B cell (primary cell): ENCODE data around the gene TRIM16. TPM values are rescaled to one million over a fixed set of nuclear protein-coding genes. Genes with fewer than 3 reads are reported as not detected.
"Not testable (repeated sequence)": the region's sequence is repeated elsewhere in the genome, so short reads cannot be mapped to it uniquely, and the experiment has no call there.

Experiments used
- ATAC-seq: fragments of 200-7000 bp; cut with Tn5 transposase; one replicate; pipeline ENCODE4 v1.10.0; 2021; ENCODE audit warnings: low read depth, mild to moderate bottlenecking, moderate number of reproducible peaks, moderate library complexity
- CTCF ChIA-PET: fragments of 350-600 bp; sonication (Branson Sonifier 250); formaldehyde crosslinking; loops from one replicate; lab custom pipeline; 2021; ENCODE audit warnings: antibody characterized with exemption, inconsistent platforms; lab: Charles Lee
- POLR2A ChIA-PET: fragments of 350-600 bp; sonication (Branson Sonifier 250); formaldehyde crosslinking; loops from one replicate; lab custom pipeline; 2021; ENCODE audit warnings: antibody characterized with exemption; lab: Charles Lee
- DNase-seq: peaks from one replicate; pipeline ENCODE4 v3.0.0; 2013
- H2AFZ ChIP-seq: 2 replicates; pipeline ENCODE4 v1.6.1; 2012; ENCODE audit warnings: mild to moderate bottlenecking, low read depth, low read length; ENCODE audit not compliant: insufficient read depth, poor library complexity, severe bottlenecking
- H3K27ac ChIP-seq, 2 donors: 1 replicate in 1 of 2; 2 replicates in 1 of 2; pipeline ENCODE4 v1.5.1; 2012 to 2013; ENCODE audit warnings: low read length in 2 of 2, mild to moderate bottlenecking in 2 of 2, moderate library complexity in 1 of 2
- H3K27me3 ChIP-seq, 4 experiments: fragments of 200-600 bp in 1 of 4; sonication (generic) in 1 of 4; replicated peaks in 1 of 4; 1 replicate in 2 of 4; 2 replicates in 2 of 4; pipeline versions ENCODE4 v1.6.1 to v1.7.0; 2013 to 2016; ENCODE audit warnings: low read length in 3 of 4, mild to moderate bottlenecking in 2 of 4, mixed read lengths in 1 of 4, moderate library complexity in 1 of 4; ENCODE audit not compliant: insufficient read depth in 4 of 4, control insufficient read depth in 3 of 4; ENCODE audit errors: control extremely low read depth in 1 of 4
- H3K36me3 ChIP-seq, 2 experiments: replicated peaks in 1 of 2; 1 replicate in 1 of 2; 2 replicates in 1 of 2; pipeline versions ENCODE4 v1.6.1 to v1.7.1; 2013; ENCODE audit warnings: low read length in 1 of 2; ENCODE audit not compliant: insufficient read depth in 2 of 2, control insufficient read depth in 1 of 2; ENCODE audit errors: control extremely low read depth in 1 of 2, extremely low read depth in 1 of 2
- H3K4me1 ChIP-seq, 2 donors: fragments of 200-600 bp in 1 of 2; sonication (generic) in 1 of 2; 1 replicate in 1 of 2; 2 replicates in 1 of 2; pipeline versions ENCODE4 v1.5.1 to v1.6.1; 2013 to 2017; ENCODE audit warnings: low read length in 2 of 2; ENCODE audit not compliant: control insufficient read depth in 2 of 2, insufficient read depth in 2 of 2
- H3K4me2 ChIP-seq: replicated peaks from 2 replicates; pipeline ENCODE3; 2012; ENCODE audit warnings: mild to moderate bottlenecking, low read depth, low read length; ENCODE audit not compliant: poor library complexity, severe bottlenecking
- H3K4me3 ChIP-seq, 5 experiments: fragments of 200-600 bp in 1 of 5; sonication (generic) in 1 of 5; 1 replicate in 3 of 5; 2 replicates in 2 of 5; pipeline versions ENCODE4 v1.5.1 to v1.7.0; 2011 to 2016; ENCODE audit warnings: low read length in 4 of 5, mild to moderate bottlenecking in 4 of 5, low read depth in 2 of 5, control low read depth in 1 of 5, moderate library complexity in 1 of 5; ENCODE audit not compliant: insufficient read depth in 1 of 5; ENCODE audit errors: control extremely low read depth in 1 of 5, extremely low read depth in 1 of 5
- H3K79me2 ChIP-seq: fragments of 200-600 bp; sonication (generic); one replicate; pipeline ENCODE4 v1.6.0; 2016; ENCODE audit warnings: low read length; ENCODE audit not compliant: control insufficient read depth, insufficient read depth
- H3K9ac ChIP-seq: fragments of 200-600 bp; sonication (generic); 2 replicates; pipeline ENCODE4 v1.6.1; 2017; ENCODE audit warnings: mild to moderate bottlenecking, low read length, moderate library complexity
- H3K9me3 ChIP-seq, 3 donors: one replicate each; pipeline versions ENCODE4 v1.6.1 to v1.7.1; 2013; ENCODE audit warnings: low read length in 2 of 3; ENCODE audit not compliant: control insufficient read depth in 2 of 3, insufficient read depth in 1 of 3; ENCODE audit errors: control extremely low read depth in 1 of 3
- H4K20me1 ChIP-seq: 2 replicates; pipeline ENCODE4 v1.6.0; 2012; ENCODE audit warnings: mild to moderate bottlenecking, low read length; ENCODE audit not compliant: insufficient read depth, control insufficient read depth, poor library complexity, severe bottlenecking
- H3K27ac Mint-ChIP-seq: one replicate; pipeline ENCODE4 v1.8.0; 2021; ENCODE audit warnings: mixed read lengths
- H3K27me3 Mint-ChIP-seq: one replicate; pipeline ENCODE4 v1.8.0; 2021; ENCODE audit warnings: mixed read lengths
- H3K4me1 Mint-ChIP-seq: one replicate; pipeline ENCODE4 v1.8.0; 2021; ENCODE audit warnings: mixed read lengths
- H3K4me3 Mint-ChIP-seq: one replicate; pipeline ENCODE4 v1.8.0; 2021; ENCODE audit warnings: mixed read lengths
- H3K9me3 Mint-ChIP-seq: one replicate; pipeline ENCODE4 v1.8.0; 2022; ENCODE audit warnings: mixed read lengths; ENCODE audit not compliant: insufficient read depth
- WGBS: methylation state at CpG from one replicate; pipeline ENCODE4 v1.1.5; 2013; ENCODE audit warnings: missing lambda C conversion rate; ENCODE audit not compliant: insufficient coverage; 5-methylcytosine and 5-hydroxymethylcytosine counted together
- intact Hi-C: fragments of 100-400 bp; cut with micrococcal nuclease; formaldehyde crosslinking; loops from one replicate; pipeline ENCODE4 v1.10.0; 2022
- polyA plus RNA-seq: library from polyadenylated mRNA; depleted of rRNA; stranded (reverse); fragments of >200 nt; gene quantifications from 2 replicates; pipeline ENCODE4 v1.2.3, GENCODE V29; 2012
- total RNA-seq, 2 donors: library from RNA; stranded (reverse); fragments of 120-200 nt in 1 of 2; gene quantifications; 1 replicate in 1 of 2; 2 replicates in 1 of 2; pipeline versions ENCODE4 v1.2.3 to v1.2.4, GENCODE V29; 2013 to 2022

The TRIM16 gene
- total and polyA plus RNA-seq, 2 donors (not counting 1 experiment from before 2014, with no cell fraction given) = 5.6 to 7.8 TPM

DNA sequence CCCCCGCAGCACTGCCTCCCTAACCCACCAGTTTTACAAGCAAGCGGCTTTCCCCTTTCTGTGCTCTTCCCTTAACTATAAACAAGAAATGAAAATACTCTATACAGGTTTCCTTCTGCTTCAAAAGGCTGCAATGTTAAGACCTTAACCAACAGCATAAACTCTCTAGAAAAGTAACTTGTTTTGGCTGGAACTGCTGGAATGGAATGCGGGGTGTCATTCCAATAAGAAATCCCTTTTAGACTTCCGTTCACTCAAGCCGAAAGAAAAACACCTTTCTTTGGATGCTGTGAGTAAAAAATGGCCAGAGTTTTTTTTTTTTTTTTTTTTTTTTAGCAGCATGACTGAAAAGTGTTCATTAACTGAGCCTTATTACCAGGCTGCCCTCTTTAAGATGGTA, 92.1 kb downstream of the TRIM16 start:
- H2AFZ ChIP-seq, H3K27ac ChIP-seq, H4K20me1 ChIP-seq, H3K9me3 Mint-ChIP-seq, H3K9me3 ChIP-seq, H3K4me3 Mint-ChIP-seq, DNase-seq, POLR2A ChIA-PET, H3K27ac Mint-ChIP-seq, H3K36me3 ChIP-seq, intact Hi-C loops, H3K79me2 ChIP-seq, H3K4me1 ChIP-seq, CTCF ChIA-PET, H3K4me3 ChIP-seq, H3K9ac ChIP-seq, H3K4me2 ChIP-seq, ATAC-seq: not testable (repeated sequence)
- Mint-ChIP-seq H3K4me1 (peaks cover 12% of the 10 kb centered on the region), H3K27me3 (peaks cover 28% of the 10 kb centered on the region)
- H3K27me3 ChIP-seq = peaks cover 0 to 40% (median 11%) of the 10 kb centered on the region in 4 experiments
- WGBS = 0% methylated on average over 1 of the region's 5 CpGs

DNA sequence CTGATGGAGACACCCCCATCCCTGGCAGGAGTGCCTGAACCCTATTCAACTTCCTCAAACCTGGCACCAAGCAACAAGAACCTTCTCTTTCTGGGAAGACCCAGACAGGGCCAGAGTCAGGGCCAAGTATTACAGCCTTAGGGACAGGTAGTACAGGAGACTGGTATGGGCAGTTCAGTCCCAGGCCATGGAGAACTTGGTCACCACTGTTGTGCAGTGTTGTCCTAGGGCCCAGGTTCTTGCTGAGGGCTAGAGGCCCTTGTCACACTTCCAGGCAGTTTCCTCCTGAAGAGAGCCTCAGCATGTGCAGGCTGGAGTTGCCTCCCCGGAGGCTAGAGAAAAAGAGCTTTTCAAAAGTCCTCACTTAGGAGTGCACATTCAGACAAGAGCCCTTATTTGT, 93.3 kb downstream of the TRIM16 start:
- H3K9me3 ChIP-seq, H3K4me3 ChIP-seq, H3K9ac ChIP-seq, POLR2A ChIA-PET, intact Hi-C loops, H2AFZ ChIP-seq, H3K4me1 ChIP-seq, CTCF ChIA-PET, H3K36me3 ChIP-seq, DNase-seq, H3K27ac Mint-ChIP-seq, H3K27ac ChIP-seq, H3K9me3 Mint-ChIP-seq, ATAC-seq, H3K4me2 ChIP-seq, H4K20me1 ChIP-seq, H3K4me3 Mint-ChIP-seq, H3K79me2 ChIP-seq: not testable (repeated sequence)
- H3K27me3 ChIP-seq = peaks cover 0 to 42% (median 13%) of the 10 kb centered on the region in 4 experiments
- Mint-ChIP-seq H3K4me1 (peaks cover 12% of the 10 kb centered on the region), H3K27me3 (peaks cover 37% of the 10 kb centered on the region)
- no CpG with 5 or more reads among the region's 1 CpG for WGBS

DNA sequence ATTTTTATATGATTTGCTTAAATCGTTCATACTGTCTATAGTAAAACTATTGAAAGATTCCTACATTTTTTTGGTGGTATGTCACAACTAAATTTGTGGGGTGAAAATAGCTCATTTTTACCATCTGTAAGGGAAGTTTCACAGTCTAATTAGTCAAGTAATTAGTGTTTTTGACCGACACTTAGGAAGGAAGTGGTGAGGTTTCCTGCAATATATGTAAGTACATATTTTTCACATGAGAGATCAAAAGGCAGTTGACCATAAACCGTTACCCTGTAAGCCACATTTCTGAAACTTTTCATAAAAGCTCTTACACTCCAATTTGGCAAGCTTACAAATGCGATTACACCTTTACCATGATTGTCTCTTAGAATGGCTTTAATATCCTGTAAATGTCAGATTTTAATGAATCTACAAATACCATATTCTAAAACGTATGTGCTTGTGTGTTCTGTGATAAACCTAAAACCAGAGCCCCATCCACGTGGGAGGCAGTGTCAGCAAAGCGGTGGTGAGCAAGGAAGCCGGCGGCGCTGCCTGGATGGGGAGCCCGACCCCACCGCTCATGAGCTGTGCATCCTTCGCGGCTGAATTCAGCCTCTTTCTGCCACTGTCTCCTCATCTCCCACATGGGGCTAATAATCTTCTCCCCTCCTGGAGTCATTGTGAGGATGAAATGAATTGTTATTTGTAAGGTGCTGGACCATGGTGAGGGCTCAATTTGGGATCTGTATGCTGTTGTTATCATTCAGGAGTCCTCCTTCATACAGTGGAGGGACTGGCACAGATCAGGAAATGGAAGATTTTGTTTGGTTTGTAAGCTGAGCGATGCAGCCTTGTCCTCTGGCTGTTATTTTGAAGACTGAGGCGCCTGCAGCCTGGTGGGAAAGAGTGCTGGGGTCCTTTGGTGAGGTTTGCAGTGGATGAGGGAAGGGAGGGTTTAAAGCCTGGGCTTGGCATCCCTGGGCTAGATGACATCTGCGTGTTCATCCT, 94.3 kb downstream of the TRIM16 start:
- 0% methylated on average over 5 of the region's 17 CpGs for WGBS
- H3K79me2 ChIP-seq, H3K36me3 ChIP-seq, ATAC-seq, H3K4me3 ChIP-seq, H3K4me1 ChIP-seq, H2AFZ ChIP-seq, H3K4me3 Mint-ChIP-seq, H3K4me2 ChIP-seq, H4K20me1 ChIP-seq, intact Hi-C loops, CTCF ChIA-PET, H3K27ac ChIP-seq, H3K9me3 ChIP-seq, H3K9ac ChIP-seq, DNase-seq, POLR2A ChIA-PET, H3K27ac Mint-ChIP-seq, H3K9me3 Mint-ChIP-seq: not testable (repeated sequence)
- peaks cover 12% of the 10 kb centered on the region for H3K4me1 Mint-ChIP-seq
- peaks cover 33% of the 10 kb centered on the region for H3K27me3 Mint-ChIP-seq
- peaks cover 0 to 39% (median 13%) of the 10 kb centered on the region in 4 experiments for H3K27me3 ChIP-seq

DNA sequence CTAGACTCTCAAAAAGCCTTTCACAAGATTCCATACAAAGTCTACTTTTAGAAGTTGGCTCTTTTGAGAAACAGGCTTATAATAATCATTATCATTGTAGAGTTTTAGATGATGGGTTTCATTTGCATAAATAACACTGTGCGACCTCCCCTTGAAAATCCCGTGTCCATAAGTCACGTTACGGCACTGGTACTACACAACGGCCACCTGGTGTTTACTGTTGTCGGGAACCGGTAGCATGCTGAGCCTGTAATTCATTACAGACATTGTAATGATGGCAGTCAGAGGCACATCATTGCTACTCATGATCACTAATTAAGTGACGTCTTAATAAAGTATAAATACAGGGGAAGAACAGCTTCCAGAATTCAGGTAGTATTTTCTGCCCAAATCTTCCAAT, 96.1 kb downstream of the TRIM16 start:
- H3K4me3 ChIP-seq, DNase-seq, CTCF ChIA-PET, H3K9me3 ChIP-seq, H3K79me2 ChIP-seq, H3K9ac ChIP-seq, H3K4me1 ChIP-seq, H4K20me1 ChIP-seq, ATAC-seq, intact Hi-C loops, H3K27ac ChIP-seq, POLR2A ChIA-PET, H3K36me3 ChIP-seq, H3K4me3 Mint-ChIP-seq, H3K4me2 ChIP-seq, H3K9me3 Mint-ChIP-seq, H3K27ac Mint-ChIP-seq, H2AFZ ChIP-seq: not testable (repeated sequence)
- peaks cover 0 to 33% (median 10%) of the 10 kb centered on the region in 4 experiments for H3K27me3 ChIP-seq
- H3K27me3 Mint-ChIP-seq = peaks cover 41% of the 10 kb centered on the region
- H3K4me1 Mint-ChIP-seq = peaks cover 12% of the 10 kb centered on the region
- WGBS = 56% methylated on average over 5 of the region's 8 CpGs
